ENCODE results near the gene LIPC.

DNA sequence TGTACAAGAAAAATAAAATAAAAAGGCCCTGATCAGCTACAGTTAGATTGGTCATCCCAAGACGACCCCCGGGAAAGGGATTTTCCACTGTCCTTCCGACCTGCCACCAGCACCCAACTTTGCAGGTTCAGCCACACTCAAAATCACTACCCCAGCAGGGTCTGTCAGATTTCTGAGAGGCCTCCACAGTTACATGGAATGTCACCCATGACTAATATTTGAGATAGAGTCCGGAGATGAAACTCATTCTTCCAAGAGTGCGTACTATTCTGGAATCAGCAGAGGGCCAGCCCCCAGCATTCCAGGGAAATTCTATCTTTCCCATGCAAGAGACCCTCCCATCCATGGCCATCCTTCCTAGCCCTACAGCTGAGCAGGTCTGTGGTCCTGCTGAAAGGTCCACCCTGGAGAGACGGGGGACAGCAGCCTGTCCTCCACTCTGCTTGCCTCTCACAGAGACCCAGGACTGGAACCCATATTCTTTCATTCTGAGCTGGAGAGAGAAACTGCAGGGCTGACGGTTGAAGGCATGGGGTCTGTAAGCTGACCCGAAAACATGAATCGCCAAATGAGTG lies 5.8 kb downstream of the LIPC start:
- TF ChIP-seq MXI1 (IDR thresholded peaks at IDR 0.05; ENCODE audit: low read depth, low read length) (no peak), CTCF (IDR thresholded peaks at IDR 0.05) (no peak), YY1 (IDR thresholded peaks at IDR 0.05; ENCODE audit: low read depth) (no peak), EP300 (IDR thresholded peaks at IDR 0.05; ENCODE audit: borderline replicate concordance in 1 of 2, low read depth in 1 of 2, low read length in 1 of 2) (no peak), FOXM1 (IDR thresholded peaks at IDR 0.05; ENCODE audit: low read depth) (no peak), FOSL2 (IDR thresholded peaks at IDR 0.05; ENCODE audit: borderline replicate concordance, low read depth) (no peak), RFX5 (IDR thresholded peaks at IDR 0.05; ENCODE audit: low read length) (no peak), REST (IDR thresholded peaks at IDR 0.05; ENCODE audit: low read depth, low read length) (no peak), EZH2phosphoT487 (IDR thresholded peaks at IDR 0.05; ENCODE audit: borderline replicate concordance, low read depth) (no peak)
- TF ChIP-seq, protein P1, sequence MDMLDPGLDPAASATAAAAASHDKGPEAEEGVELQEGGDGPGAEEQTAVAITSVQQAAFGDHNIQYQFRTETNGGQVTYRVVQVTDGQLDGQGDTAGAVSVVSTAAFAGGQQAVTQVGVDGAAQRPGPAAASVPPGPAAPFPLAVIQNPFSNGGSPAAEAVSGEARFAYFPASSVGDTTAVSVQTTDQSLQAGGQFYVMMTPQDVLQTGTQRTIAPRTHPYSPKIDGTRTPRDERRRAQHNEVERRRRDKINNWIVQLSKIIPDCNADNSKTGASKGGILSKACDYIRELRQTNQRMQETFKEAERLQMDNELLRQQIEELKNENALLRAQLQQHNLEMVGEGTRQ (IDR thresholded peaks at IDR 0.05; ENCODE audit: borderline replicate concordance, low read depth, low read length), result no peak
